Anterior cingulate cortex (tissue), 58 donors: Measurements from ENCODE around the gene NEMP2.

Source experiments
- DNase-seq, 58 donors: peaks; one replicate each; lab custom pipeline; 2025; lab: John Stamatoyannopoulos, UW

Gene NEMP2

DNA sequence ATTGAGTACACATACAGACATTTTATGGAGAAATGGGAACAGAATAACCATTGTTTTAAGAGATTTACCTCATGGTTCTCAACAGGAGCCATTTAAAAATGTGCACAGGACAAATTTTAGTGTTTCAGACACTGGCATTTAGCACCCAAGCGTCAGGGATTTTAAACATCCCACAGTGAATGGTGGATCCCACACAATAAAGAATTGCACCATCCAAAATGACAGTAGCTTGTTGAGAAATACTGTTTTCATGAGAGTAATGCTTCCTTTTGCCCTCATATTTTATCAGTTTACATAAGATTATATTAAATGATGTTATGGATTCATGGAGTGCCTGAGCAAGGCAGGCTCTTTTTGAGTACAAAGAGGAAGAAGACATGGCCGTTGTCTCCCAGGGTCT, 72.3 kb downstream of the NEMP2 start:
- no peak for DNase-seq

DNA sequence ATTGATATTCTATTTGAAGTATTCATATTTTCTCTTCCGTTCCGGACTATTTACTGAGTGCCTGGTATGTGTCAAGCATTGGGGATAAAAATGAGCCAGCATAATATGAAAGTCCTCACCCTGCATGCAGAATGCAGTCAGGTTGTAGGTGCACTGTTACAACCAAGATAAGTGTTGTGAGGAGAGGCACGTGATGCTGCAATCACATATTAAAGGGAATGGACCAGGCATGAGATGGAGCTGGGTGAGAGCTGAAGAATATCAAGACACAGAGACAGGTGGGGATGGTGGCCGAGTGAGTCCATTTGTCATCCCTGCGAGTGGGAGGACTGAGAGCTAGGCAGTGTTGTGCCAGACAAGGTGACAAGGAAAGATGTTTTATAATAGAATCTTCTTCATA, 74.0 kb downstream of the NEMP2 start:
- DNase-seq = no peak

- DNase-seq = no peak
Measured at GRCh38 chr2:190459881-190460280, 74.6 kb downstream of the NEMP2 start.

- no peak for DNase-seq
Measured at GRCh38 chr2:190458352-190459107, 76.0 kb downstream of the NEMP2 start.

DNA sequence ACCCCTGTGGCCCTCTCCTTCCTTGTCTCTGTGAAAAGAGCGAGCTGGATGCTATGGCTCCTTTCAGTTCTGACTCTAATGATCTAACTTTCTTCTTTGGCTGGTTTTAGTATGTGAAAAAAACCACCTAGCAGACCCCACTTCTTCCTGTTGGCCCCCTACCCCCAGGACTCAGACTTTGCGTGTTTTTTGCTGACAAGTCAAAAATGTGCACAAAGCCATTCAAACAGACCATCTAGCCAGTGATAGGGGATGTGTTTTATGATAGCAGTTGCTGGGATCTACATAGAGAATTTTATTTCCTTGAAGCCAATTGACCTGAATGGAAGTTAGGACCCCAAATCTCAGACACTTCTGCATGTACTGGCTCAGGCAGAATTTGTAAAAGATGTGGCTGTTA, 77.3 kb downstream of the NEMP2 start:
- no peak for DNase-seq

- DNase-seq = no peak
Measured at GRCh38 chr2:190456833-190457232, 77.7 kb downstream of the NEMP2 start.

- DNase-seq = no peak
Measured at GRCh38 chr2:190455358-190456095, 79.0 kb downstream of the NEMP2 start.

DNA sequence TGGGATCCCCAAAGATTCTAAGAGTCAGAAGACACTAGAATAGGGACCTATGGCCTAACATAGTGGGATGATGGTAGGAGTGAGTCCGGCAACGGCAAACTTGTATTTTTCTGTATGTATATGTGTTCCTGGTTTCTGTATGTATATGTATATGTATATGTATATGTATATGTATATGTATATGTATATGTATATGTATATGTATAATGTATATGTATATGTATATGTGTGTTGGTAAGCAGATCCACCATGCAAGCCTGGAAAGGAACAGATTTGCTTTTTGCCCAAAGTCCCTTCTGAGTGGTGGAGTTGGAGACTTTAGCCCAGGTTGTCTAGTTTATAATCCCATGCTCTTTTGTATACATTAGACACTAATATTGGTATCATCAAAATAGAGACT, 79.7 kb downstream of the NEMP2 start:
- no peak for DNase-seq
